Fibroblast of mammary gland (primary cell): ENCODE data around the gene GCH1.
"Not testable (repeated sequence)": the region's sequence is repeated elsewhere in the genome, so short reads cannot be mapped to it uniquely, and the experiment has no call there.

Experiments used
- DNase-seq: peaks from one replicate; pipeline ENCODE4 v3.0.0-alpha.2; 2010; ENCODE audit warnings: low read depth
- H3K4me3 ChIP-seq: 2 replicates; pipeline ENCODE4 v1.5.1; 2011; ENCODE audit warnings: low read depth, mild to moderate bottlenecking, low read length, moderate library complexity; ENCODE audit not compliant: control insufficient read depth
- CTCF ChIP-seq: conservative IDR thresholded peaks from 2 replicates; pipeline ENCODE4 v1.5.1; 2011; ENCODE audit warnings: low read depth, low read length, inconsistent platforms; ENCODE audit not compliant: control insufficient read depth, insufficient read depth

The GCH1 gene

GRCh38 chr14:54928216-54928615 lies 25.6 kb upstream of the GCH1 start:
- no peak for DNase-seq
- H3K4me3 ChIP-seq = no peak overlapping the region
- TF ChIP-seq CTCF = no peak

GRCh38 chr14:54927551-54927950 lies 24.9 kb upstream of the GCH1 start:
- no peak for DNase-seq
- no peak for TF ChIP-seq CTCF

GRCh38 chr14:54926570-54926969 lies 23.9 kb upstream of the GCH1 start:
- H3K4me3 ChIP-seq, DNase-seq: not testable (repeated sequence)

More at GRCh38 chr14:54927551-54927950, 24.9 kb upstream of the GCH1 start:
- H3K4me3 ChIP-seq = no peak overlapping the region

- no peak for DNase-seq
- no peak overlapping the region for H3K4me3 ChIP-seq
- no peak for TF ChIP-seq CTCF
Measured at GRCh38 chr14:54922598-54922997, 20.0 kb upstream of the GCH1 start.

- no peak for TF ChIP-seq CTCF
- H3K4me3 ChIP-seq = no peak overlapping the region
Measured at GRCh38 chr14:54920052-54920451, 17.4 kb upstream of the GCH1 start.

GRCh38 chr14:54919330-54919729 lies 16.7 kb upstream of the GCH1 start:
- no peak for DNase-seq
- H3K4me3 ChIP-seq = no peak overlapping the region
- TF ChIP-seq CTCF = no peak

More at GRCh38 chr14:54920052-54920451, 17.4 kb upstream of the GCH1 start:
- DNase-seq = no peak

- no peak overlapping the region for H3K4me3 ChIP-seq
- DNase-seq = no peak
- no peak for TF ChIP-seq CTCF
Measured at GRCh38 chr14:54918427-54918826, 15.8 kb upstream of the GCH1 start.
